Measurements from ENCODE around the gene WDR88.
A peak's percentile ranks its signal among the peaks of the same experiment; 100 is the strongest.
"Not testable (repeated sequence)": the region's sequence is repeated elsewhere in the genome, so short reads cannot be mapped to it uniquely, and the experiment has no call there.

The WDR88 gene, protein sequence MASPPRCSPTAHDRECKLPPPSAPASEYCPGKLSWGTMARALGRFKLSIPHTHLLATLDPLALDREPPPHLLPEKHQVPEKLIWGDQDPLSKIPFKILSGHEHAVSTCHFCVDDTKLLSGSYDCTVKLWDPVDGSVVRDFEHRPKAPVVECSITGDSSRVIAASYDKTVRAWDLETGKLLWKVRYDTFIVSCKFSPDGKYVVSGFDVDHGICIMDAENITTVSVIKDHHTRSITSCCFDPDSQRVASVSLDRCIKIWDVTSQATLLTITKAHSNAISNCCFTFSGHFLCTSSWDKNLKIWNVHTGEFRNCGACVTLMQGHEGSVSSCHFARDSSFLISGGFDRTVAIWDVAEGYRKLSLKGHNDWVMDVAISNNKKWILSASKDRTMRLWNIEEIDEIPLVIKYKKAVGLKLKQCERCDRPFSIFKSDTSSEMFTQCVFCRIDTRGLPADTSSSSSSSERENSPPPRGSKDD

DNA sequence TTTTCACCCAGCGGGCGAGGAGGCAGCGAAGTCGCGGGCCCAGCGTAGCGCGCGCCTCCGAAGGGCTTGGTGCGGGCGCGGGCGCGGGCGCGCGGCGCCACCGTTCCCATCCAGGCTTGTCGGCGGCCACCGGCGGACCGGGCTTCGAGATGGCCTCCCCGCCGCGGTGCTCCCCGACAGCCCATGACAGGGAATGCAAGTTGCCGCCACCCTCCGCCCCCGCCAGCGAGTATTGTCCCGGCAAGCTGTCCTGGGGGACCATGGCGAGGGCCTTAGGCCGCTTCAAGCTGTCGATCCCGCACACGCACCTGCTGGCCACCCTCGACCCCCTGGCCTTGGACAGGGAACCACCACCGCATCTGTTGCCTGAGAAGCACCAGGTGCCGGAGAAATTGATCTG lies at the start of gene WDR88:
TSS of gene WDR88 (plus strand) at position 94 of the 400 bp plus-strand sequence. CDS start at position 150, 56 bp downstream.
- no peak for DNase-seq

DNA sequence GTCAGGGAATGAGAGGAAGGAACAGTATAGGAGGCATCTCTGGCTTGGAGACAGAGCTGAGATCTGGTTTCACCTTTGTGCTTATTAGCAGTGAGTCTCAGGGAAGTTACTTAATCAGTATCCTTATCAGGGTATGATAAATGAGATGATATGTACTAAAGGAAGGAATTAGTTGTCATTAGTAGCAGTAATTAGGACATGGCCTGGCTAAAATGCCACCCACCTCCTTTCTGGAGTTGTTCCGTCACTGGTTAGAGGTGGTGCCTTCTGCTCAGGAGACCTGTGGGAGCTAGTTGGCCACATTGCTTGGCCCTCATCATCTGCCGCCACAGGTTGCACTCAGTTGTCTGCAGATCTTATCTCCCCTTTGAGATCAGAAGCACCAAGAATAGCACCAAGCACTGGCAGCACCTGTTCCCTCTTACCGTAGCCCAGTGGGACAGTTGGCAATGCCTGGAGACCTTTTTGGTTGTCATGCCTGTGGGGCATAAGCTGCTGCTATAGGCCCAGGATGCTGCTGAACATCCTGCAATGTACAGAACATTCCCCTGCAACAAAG lies 46.3 kb upstream of the WDR88 start:
- no peak for DNase-seq

DNA sequence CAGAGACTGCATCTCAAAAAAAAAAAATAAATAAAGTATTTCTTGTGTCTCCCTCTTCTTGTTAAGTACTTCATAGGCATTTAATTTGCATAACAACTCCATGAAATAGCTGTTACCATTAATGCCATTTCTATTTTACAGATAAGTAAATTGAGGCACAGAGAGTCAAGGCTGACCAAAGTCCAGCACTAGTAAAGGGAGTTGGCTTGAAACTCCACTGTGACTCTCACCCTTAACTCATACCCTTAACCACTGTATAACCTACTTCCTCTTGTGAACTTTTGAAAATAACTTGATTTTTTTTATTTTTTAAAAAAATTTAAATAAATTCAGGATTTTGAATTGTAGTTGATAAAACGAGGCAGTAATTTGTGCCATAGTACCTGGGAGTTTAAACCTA lies 45.0 kb upstream of the WDR88 start:
- no peak for DNase-seq

DNA sequence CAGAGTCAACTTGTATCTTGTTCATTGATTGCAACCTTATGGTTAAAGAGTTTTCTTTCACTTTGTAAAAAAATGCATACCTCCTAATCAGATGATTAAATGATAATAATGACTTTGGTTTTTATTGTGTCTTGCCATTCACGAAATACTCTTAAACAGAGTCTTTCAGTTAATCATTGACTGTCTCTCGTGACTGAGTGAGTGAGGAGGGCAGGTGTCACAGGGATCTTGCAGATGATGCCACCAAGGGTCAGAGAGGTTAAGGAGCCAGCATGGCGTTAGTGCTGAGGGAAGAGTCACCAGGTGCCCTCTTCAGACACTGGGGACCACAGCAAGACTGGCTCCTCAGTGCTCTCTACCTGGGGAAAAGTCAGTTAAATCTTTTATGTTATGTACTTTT lies 42.9 kb upstream of the WDR88 start:
- DNase-seq, result no peak

DNA sequence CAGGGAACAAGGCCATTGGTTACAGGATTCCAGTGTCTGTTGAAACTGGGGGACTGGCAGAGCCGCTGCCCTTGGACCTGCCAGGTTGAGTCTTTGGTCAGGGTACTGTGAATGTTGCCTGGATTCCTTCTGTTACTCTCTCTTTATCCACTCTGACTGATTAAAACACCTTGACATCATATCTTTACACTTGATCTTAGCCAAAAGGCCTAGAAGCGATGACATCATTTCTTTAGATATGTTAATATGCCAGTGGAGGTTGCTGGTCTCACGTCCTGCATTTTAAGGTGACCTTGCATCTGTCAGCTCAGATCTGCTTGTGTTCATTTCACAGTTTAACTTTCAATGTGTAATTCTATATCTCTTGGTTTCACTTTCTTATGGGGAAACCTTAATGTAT lies 41.7 kb upstream of the WDR88 start:
- no peak for DNase-seq

DNA sequence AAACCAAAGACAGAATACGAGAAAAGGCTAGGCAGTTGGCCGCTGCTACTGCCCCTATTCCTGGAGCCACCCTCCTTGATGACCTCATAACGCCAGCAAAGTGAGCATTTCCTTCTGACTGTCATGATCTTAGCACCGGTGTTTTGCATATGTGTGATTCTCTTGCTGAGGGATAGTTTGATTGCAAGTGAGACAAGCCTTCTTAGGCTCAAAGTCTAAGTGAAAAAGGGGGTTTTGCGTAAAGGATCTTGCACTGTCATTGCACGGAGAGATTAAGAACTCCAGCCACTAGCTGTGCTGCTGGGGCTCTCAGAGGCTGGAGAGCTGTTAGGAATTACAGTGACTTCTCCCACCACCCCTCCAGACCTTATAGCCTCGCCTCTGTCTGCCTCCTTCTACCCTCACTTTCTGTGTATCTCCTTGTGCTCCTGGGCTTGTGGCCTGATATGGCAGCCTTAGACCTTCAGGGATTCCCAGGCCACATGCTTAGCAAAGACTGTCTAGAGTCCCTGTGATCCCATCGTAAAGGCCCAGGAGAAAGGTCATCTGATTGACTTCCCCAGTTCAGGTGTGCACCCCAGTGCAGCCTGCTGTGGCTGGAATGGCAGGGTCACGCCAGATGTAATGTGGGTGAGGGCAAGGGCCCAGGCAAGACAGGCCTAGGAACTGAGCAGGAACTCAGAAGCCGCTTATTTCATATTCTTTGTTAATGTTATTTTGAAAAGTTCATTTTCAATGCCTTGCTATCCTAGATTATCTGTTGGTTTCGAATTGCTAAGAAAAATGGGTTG lies 38.3 kb upstream of the WDR88 start:
- DNase-seq, result no peak

DNA sequence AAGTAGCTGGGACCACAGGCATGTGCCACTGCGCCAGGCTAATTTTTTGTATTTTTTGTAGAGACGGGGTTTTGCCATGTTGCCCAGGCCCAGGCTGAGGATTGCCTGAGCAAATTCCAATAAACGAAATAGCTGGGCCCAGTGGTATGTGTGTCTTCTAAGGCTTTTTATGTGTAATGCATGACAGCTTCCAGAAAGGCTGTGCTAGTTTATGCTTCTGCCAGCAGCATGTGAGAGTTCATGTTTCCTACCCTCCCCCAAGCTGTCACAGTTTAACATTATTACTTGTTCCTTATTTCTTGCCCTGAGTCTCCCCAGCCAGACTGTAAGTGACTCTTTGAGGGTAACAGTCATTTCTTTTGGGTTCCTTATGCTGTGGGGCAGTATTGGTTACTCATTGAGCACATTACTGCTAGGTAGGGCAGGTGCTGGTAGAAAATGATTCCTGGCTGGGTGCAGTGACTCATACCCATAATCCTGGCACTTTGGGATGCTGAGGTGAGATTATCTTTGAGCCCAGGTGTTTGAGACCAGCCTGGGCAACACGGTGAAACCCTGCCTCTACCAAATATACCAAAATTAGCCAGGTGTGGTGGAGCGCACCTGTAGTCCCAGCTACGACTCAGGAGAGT lies 37.4 kb upstream of the WDR88 start:
- DNase-seq, result no peak

DNA sequence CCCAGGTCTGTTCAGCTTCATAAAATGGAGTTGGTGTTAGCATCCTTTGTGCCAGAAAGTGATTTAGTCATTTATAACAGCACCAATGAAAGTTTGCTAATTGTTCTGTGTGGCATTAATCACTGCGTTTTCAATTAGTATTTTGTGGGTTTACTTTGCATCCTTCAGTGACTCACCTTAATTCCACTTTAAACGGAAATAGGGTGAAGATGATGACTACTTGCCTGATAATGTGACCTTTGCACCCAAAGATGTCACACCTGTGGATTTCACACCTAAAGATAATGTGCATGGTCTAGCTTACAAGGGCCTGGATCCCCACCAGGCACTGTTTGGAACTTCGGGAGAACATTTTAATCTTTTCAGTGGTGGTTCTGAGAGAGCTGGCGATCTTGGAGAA lies 35.9 kb upstream of the WDR88 start:
- no peak for DNase-seq

DNA sequence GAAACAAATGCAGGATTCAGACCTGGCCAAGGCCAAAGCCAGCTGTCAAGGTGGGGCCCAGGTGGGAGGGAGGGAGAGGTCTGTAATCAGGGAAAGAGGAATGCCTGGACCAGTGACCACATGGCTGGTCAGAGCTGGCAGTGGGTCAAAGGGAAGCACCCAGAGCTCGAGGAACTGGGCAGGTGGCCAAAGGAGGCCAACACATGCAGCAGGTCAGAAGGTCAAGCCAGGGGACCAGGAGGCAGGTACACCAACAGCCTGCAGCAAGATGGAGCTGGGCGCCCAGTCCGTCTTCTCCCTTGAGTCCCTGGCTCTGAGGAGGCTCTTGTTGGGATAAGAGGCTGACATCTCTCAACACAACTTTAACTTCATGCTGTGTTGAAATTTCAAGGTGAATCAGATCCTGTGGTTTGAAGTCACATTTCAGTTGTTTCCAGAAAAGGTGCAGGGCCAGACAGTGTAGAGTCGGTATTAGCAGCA lies 33.8 kb upstream of the WDR88 start:
- DNase-seq, result no peak

DNA sequence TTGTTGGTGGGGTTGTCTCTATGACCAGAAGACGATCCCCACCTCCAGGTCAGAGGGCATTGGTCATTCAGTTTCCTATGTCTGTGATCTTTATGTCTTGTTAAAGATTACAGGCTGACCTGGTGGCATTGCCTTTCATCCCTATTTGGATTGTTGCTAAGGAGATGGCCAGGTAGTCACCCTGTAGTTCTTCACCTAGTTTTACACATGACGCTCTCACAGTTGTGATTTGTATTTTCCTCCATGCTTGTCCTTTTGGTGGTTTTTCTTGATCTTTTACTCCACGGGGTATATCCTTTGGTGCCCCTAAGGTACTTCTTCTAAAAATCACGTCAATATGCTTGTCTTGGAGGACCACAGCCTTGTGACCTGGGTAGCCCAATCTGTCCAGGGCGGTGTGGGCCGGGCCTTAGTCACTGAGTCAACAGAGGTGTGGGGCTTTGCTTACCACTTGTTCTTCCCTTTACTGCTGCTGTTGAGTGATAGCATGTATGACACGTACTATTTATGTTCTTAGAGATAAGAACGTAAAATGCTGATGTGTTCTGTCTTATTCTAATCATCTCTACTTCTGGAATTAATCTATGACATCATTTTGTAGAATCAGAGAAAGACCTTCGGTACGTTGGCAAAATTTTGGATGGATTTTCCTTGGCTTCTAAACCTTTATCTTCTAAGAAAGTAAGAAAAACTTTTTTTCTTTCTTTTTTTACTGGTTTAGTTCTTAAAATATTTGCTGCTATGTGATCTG lies 30.8 kb upstream of the WDR88 start:
- no peak for DNase-seq

DNA sequence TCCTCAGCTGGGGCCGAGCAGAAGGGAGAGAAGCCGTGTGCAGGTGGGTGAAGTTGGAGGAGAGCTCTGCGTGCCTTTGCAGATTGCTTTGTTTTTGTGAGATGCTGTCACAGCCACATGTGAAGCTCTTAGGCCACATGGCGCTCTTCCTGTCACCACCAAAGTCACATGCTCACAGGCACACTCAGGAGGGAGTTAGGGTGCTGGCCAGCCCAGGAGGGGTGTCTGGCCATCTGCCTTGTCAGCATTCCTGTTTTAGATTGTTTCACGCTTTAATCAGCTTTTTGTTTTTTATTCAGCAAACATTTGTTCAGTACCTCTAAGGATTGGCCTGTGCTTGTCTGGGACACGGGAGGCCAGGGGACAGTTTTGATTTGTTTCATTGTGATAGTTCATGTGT lies 29.0 kb upstream of the WDR88 start:
- no peak for DNase-seq

DNA sequence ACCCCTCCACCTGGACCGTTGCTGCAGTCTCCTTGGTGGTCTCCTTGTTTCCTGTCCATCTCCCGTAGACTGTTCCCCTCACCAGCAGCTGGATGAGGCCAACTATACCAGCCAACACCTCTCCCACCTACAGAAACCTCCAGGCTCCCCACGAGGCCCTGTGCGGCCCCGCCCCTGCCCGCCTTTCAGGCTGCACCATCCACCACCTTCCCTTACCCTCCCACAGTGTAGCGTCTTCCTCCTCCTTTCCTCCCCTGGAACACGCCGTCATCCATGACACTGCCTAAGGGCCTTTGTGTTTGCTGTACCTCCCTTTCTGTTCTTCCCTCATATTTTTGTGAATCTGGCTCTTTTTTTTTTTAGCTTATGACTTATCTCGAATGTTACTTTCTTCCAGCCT lies 23.8 kb upstream of the WDR88 start:
- DNase-seq, result no peak

DNA sequence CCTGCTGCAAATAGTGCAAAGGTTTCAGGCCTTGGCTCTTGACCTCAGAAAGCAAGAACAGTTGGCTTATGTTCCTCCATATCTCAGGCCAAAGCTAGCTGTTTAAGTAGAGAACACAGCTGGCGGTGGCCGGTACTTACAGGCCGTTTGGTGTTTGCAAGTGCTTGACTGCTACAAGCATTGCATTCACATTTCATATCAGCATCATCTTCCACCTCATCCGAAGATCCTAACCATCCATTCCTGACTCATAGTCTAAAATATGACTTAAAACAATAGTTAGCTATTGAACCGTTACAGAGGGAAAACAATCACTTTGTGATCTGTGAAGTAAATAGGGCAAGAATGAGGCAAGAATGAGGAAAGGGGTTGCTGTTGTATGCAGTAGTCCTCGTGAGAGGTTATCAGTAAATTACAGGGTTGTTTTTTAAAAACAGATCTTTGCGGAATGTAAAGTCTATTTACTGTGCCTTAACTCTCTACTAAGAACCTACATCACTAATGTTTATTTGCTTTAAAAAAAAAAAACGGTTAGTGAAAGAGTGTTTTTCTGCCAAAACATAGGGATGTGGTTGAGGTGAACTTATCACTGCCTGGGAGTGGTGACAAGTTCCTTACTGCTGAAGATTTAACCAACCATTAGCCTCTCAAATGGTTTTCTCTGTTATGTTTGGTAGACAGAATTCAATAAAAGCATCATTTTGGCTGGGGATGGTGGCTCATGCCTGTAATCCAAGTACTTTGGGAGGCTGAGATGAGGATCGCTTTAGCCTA lies 21.6 kb upstream of the WDR88 start:
- DNase-seq, result no peak

DNA sequence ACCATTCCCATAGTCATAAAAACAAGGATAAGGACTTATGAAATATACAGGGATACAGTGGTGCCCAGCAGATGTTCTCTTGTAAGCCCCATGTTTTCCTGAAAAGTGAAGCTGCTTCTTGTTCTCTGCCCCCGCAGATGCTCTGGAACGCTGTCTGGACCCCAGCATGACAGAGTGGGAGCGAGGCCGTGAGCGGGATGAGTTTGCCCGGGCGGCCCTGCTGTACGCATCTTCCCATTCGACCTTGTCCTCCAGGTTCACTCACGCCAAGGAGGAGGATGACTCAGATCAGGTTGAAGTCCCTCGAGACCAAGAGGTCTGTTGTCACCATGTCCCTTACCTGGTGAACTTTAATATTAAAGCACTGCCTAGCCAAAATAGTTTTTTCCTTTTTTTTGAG lies 20.3 kb upstream of the WDR88 start:
- no peak for DNase-seq

DNA sequence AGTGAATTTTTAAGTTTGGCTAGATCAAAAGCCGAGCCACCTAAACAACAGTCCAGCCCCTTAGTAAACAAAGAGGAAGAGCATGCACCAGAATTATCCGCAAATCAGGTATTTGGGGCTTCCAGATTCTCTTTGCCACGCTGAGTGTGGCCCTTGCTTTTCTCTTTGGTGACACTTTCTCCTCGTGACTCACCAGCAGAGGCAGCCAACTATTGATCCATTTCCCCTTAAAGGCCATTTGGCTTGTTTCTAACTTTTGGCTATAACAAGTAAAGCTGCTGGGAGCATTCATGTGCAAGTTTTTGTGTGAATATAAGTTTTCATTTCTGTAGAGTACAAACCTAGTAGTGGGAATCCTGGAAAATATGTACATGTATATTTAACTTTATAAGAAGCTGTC lies 17.6 kb upstream of the WDR88 start:
- no peak for DNase-seq

DNA sequence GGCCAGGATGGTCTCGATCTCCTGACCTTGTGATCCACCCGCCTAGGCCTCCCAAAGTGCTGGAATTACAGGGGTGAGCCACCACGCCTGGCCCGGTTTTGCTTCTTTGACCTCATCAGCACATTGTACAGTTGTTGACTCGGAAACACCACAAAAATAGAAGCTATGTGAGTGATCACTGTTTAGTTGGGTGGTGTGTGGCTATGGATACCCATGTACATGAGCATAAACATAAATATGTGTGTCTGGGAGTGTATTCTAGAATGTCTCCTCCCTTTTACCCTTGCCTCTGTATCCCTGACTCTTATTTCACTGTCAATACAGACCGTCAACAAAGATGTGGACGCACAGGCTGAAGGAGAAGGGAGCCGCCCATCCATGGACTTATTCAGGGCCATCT lies 14.4 kb upstream of the WDR88 start:
- DNase-seq, result no peak

DNA sequence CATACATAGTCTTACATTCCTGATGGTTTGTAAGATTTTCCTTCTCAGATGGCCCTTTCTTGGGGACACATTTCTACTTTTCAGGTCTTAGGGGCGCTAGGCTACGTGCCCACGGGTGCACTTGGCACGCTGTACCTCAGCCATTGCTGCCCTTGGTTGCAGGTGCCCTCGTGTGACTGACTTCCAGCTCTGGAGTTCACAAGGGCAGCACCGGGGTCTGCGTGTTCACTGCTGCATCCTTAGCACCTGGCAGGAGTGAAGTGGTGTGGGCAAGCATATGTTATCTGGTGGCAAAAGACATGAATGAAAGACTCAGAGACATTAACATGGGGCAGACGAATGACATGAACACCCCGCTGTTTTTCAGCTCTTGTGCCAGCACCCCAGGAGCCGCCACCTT lies 13.3 kb upstream of the WDR88 start:
- DNase-seq, result no peak

DNA sequence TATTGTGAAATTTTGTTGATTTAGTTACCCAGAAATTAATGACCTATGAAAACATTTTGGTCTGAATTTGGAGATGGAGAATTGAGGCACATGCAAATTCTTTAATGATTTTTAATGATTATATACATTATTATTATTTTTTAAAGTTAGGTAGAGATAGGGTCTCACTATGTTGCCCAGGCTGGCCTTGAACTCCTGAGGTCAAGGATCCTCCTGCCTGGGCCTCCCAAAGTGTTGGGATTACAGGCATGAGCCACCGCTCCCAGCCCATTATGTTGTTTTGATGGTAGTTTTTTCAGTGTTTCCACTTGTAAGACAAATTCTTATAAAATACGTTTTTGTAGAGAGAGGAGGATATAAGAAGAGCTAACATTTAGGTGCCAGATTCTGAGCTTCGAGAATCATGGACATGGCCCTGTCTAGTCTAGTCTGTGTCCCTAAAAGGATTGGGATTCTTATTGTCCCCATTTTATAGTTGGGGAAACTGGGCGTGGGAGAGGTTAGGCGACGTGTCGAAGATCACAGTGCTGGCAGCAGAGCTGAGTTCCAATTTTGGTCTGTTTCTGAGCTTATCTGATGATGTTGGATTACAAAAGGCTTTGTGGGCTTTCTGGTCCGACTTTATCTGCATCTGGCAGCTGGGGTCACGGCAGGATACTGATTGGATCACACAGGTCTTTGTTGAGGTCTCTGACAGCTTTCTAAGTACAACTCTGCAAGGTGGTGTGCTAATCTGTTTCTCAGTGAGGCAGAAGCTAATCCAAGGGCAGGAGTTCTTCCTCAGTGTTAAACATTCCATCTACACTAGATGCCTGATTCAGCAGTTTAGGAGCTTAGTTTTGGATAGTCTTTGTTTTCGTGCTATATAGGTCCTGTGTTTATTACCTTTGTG lies 7.5 kb upstream of the WDR88 start:
- no peak for DNase-seq

DNA sequence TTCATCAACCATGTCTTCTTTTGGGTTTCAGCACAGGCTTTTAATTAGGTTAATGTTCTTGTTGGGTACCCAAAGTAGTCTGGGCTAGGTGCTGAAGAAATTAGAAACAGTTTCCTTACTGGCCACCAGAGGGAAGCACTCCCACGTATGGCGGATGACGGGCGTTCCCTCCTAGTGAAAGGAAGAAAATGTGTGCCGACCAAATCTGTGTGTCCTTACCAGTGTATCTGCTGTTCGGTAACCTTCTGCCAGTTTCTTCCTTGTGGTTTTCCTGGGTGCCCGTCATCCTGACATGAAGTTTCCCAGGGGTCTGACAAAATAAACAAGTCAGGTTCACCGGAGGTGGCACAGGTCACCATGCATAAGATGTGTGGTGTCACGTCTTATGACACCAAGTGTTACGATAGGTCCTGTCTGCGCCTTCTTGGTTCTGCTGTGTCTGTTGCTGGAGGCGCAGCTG lies 6.0 kb upstream of the WDR88 start:
- peak; percentile 63 for DNase-seq

DNA sequence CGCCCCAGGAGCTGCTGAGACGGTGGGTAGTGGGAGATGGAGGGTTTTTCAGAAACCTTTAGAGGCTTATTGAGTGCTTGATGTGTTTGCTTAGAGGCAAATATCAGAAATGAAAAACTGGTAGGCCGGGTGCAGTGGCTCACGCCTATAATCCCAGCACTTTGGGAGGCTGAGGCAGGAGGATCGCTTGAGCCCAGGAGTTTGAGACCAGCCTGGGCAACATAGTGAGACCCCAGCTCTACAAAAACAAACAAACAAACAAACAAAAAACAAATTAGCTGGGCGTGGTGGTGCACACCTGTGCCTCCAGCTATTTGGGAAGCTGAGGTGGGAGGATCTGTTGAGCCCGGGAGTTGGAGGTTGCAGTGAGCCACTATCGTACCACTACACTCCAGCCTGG lies 5.2 kb upstream of the WDR88 start:
- DNase-seq, result not testable (repeated sequence)

DNA sequence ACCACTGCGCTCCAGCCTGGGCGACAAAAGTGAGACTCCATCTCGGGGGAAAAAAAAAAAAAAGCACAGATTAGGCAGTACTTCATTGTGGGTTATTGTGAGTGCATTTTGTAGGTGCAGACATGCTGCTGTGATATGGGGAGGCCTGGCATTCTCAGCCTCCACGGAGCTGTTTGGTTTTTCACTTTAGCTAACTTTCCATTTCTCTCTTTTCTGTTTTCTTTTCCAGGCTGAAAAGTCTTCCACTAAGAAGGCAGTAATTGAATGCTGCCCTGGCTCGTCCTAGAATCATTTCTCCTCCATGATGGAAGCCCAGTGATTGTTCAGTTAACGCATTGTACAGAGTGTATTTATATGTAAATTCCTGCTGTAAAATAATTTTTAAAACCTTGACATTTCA lies 2.0 kb upstream of the WDR88 start:
- DNase-seq, result no peak
